ENCODE measurements around the gene TXNDC2. TPM values are rescaled to one million over a fixed set of nuclear protein-coding genes. Genes with fewer than 3 reads are reported as not detected.
"Not testable (repeated sequence)": the region's sequence is repeated elsewhere in the genome, so short reads cannot be mapped to it uniquely, and the experiment has no call there.

Gene TXNDC2
- total RNA-seq, 1 donor: 0.36 TPM

- Histone ChIP-seq H2AFZ (ENCODE audit: low read length) (no peak overlapping the region), H3K36me3 (ENCODE audit: insufficient read depth, low read length) (no peaks in the 10 kb centered on the region), H3K79me2 (ENCODE audit: insufficient read depth, low read length) (no peaks in the 10 kb centered on the region), H3K27ac (ENCODE audit: low read depth, low read length) (no peak overlapping the region), H3K4me2 (ENCODE audit: insufficient read depth, low read length) (no peak overlapping the region), H3K27me3 (ENCODE audit: insufficient read depth, low read length) (no peaks in the 10 kb centered on the region), H3K4me1 (ENCODE audit: insufficient read depth, low read length) (peaks cover 7% of the 10 kb centered on the region), H3K4me3 (ENCODE audit: insufficient read depth, low read length) (no peak overlapping the region), H4K20me1 (ENCODE audit: insufficient read depth, low read length) (no peaks in the 10 kb centered on the region), H3K9me3 (ENCODE audit: low read depth, low read length) (no peaks in the 10 kb centered on the region)
- no peak for DNase-seq (ENCODE audit: insufficient read length, low spot score, missing footprints)
- TF ChIP-seq CTCF (IDR thresholded peaks at IDR 0.05; ENCODE audit: extremely low read depth, low read depth, low read length): no peak
Observed at GRCh38 chr18:9900699-9901098, 14.9 kb downstream of the TXNDC2 start.

GRCh38 chr18:9901377-9901776, 15.6 kb downstream of the TXNDC2 start:
- Histone ChIP-seq H3K27me3 (ENCODE audit: insufficient read depth, low read length) (no peaks in the 10 kb centered on the region), H3K4me1 (ENCODE audit: insufficient read depth, low read length) (peaks cover 7% of the 10 kb centered on the region), H3K79me2 (ENCODE audit: insufficient read depth, low read length) (no peaks in the 10 kb centered on the region), H3K9me3 (ENCODE audit: low read depth, low read length) (no peaks in the 10 kb centered on the region), H2AFZ (ENCODE audit: low read length) (no peak overlapping the region), H3K27ac (ENCODE audit: low read depth, low read length) (no peak overlapping the region), H3K4me3 (ENCODE audit: insufficient read depth, low read length) (no peak overlapping the region), H4K20me1 (ENCODE audit: insufficient read depth, low read length) (no peaks in the 10 kb centered on the region), H3K4me2 (ENCODE audit: insufficient read depth, low read length) (no peak overlapping the region), H3K36me3 (ENCODE audit: insufficient read depth, low read length) (no peaks in the 10 kb centered on the region)
- TF ChIP-seq CTCF (IDR thresholded peaks at IDR 0.05; ENCODE audit: extremely low read depth, low read depth, low read length): no peak
- no peak for DNase-seq (ENCODE audit: insufficient read length, low spot score, missing footprints)

GRCh38 chr18:9902264-9902663, 16.5 kb downstream of the TXNDC2 start:
- H3K4me3 ChIP-seq (ENCODE audit: insufficient read depth, low read length); H4K20me1 ChIP-seq (ENCODE audit: insufficient read depth, low read length); DNase-seq (ENCODE audit: insufficient read length, low spot score, missing footprints); H3K27ac ChIP-seq (ENCODE audit: low read depth, low read length); H3K4me2 ChIP-seq (ENCODE audit: insufficient read depth, low read length); H2AFZ ChIP-seq (ENCODE audit: low read length); H3K9me3 ChIP-seq (ENCODE audit: low read depth, low read length); H3K79me2 ChIP-seq (ENCODE audit: insufficient read depth, low read length); H3K4me1 ChIP-seq (ENCODE audit: insufficient read depth, low read length); H3K36me3 ChIP-seq (ENCODE audit: insufficient read depth, low read length); H3K27me3 ChIP-seq (ENCODE audit: insufficient read depth, low read length): not testable (repeated sequence)

- TF ChIP-seq CTCF (IDR thresholded peaks at IDR 0.05; ENCODE audit: extremely low read depth, low read depth, low read length): no peak
- H3K9me3 ChIP-seq (ENCODE audit: low read depth, low read length): no peaks in the 10 kb centered on the region
- peaks cover 7% of the 10 kb centered on the region for H3K4me1 ChIP-seq (ENCODE audit: insufficient read depth, low read length)
- H2AFZ ChIP-seq (ENCODE audit: low read length): no peak overlapping the region
- H3K79me2 ChIP-seq (ENCODE audit: insufficient read depth, low read length): no peaks in the 10 kb centered on the region
- no peak overlapping the region for H3K4me3 ChIP-seq (ENCODE audit: insufficient read depth, low read length)
- H3K36me3 ChIP-seq (ENCODE audit: insufficient read depth, low read length): no peaks in the 10 kb centered on the region
- no peaks in the 10 kb centered on the region for H3K27me3 ChIP-seq (ENCODE audit: insufficient read depth, low read length)
- H4K20me1 ChIP-seq (ENCODE audit: insufficient read depth, low read length): no peaks in the 10 kb centered on the region
- H3K4me2 ChIP-seq (ENCODE audit: insufficient read depth, low read length): no peak overlapping the region
- H3K27ac ChIP-seq (ENCODE audit: low read depth, low read length): no peak overlapping the region
- DNase-seq (ENCODE audit: insufficient read length, low spot score, missing footprints): no peak
Observed at GRCh38 chr18:9902832-9903231, 17.1 kb downstream of the TXNDC2 start.
